GM23248 (cell line): Measurements from ENCODE around the gene SPEF2.
"Not testable (repeated sequence)": the region's sequence is repeated elsewhere in the genome, so short reads cannot be mapped to it uniquely, and the experiment has no call there.

ENCODE experiments used
- EZH2 ChIP-seq: fragments of 200-600 bp; sonication (generic); IDR thresholded peaks from 2 replicates; pipeline ENCODE4 v1.6.1; 2018; ENCODE audit warnings: antibody characterized with exemption, mild to moderate bottlenecking; ENCODE audit not compliant: insufficient read depth, poor library complexity, severe bottlenecking
- EZH2phosphoT487 ChIP-seq: fragments of 200-600 bp; sonication (generic); IDR thresholded peaks from 2 replicates; pipeline ENCODE4 v1.6.1; 2018; ENCODE audit warnings: antibody characterized with exemption, moderate library complexity, mild to moderate bottlenecking, low read depth; ENCODE audit not compliant: insufficient read depth

GRCh38 chr5:35845508-35845907 lies 227.8 kb downstream of the SPEF2 start:
- TF ChIP-seq EZH2phosphoT487, EZH2: not testable (repeated sequence)
